Loucy (cell line): Measurements from ENCODE around the gene SNUPN.
A peak's percentile ranks its signal among the peaks of the same experiment; 100 is the strongest.

Experiments
- H2AFZ ChIP-seq: fragments of 200-600 bp; sonication (generic); 2 replicates; pipeline ENCODE4 v1.6.0; 2016; ENCODE audit warnings: antibody characterized with exemption, mild to moderate bottlenecking, low read length, moderate library complexity
- H3F3A ChIP-seq: fragments of 200-600 bp; 2 replicates; pipeline ENCODE4 v1.6.0; 2016; ENCODE audit warnings: antibody characterized with exemption, low read depth, mild to moderate bottlenecking
- H3K27me3 ChIP-seq: fragments of 200-600 bp; sonication (generic); 2 replicates; pipeline ENCODE4 v1.6.1; 2014; ENCODE audit warnings: low read length, mild to moderate bottlenecking; ENCODE audit not compliant: insufficient read depth, poor library complexity, severe bottlenecking
- H3K36me3 ChIP-seq: fragments of 200-600 bp; sonication (generic); 2 replicates; pipeline ENCODE4 v1.6.1; 2016; ENCODE audit warnings: low read length; ENCODE audit not compliant: insufficient read depth
- H3K4me1 ChIP-seq: fragments of 200-600 bp; sonication (generic); 2 replicates; pipeline ENCODE4 v1.5.1; 2014; ENCODE audit warnings: low read length, mild to moderate bottlenecking; ENCODE audit not compliant: insufficient read depth, poor library complexity, severe bottlenecking
- H3K4me2 ChIP-seq: fragments of 200-600 bp; sonication (generic); 2 replicates; pipeline ENCODE4 v1.6.0; 2014; ENCODE audit warnings: antibody characterized with exemption, low read length, low read depth, mild to moderate bottlenecking; ENCODE audit not compliant: poor library complexity, severe bottlenecking
- H3K4me3 ChIP-seq: fragments of 200-600 bp; sonication (generic); 2 replicates; pipeline ENCODE4 v1.5.1; 2014; ENCODE audit warnings: low read length, mild to moderate bottlenecking, mixed read lengths; ENCODE audit not compliant: poor library complexity, severe bottlenecking
- H3K79me2 ChIP-seq: fragments of 200-600 bp; sonication (generic); 2 replicates; pipeline ENCODE4 v1.6.1; 2014; ENCODE audit warnings: low read length; ENCODE audit not compliant: insufficient read depth
- H3K9ac ChIP-seq: fragments of 200-600 bp; sonication (generic); 2 replicates; pipeline ENCODE4 v1.6.0; 2014; ENCODE audit warnings: mild to moderate bottlenecking, low read depth, low read length, moderate library complexity; ENCODE audit not compliant: poor library complexity, severe bottlenecking
- H3K9me2 ChIP-seq: fragments of 200-600 bp; sonication (generic); replicated peaks from 2 replicates; pipeline ENCODE4 v1.6.1; 2016; ENCODE audit warnings: low read depth, low read length, mixed read lengths
- H3K9me3 ChIP-seq: fragments of 200-600 bp; sonication (generic); 2 replicates; pipeline ENCODE4 v1.6.1; 2014; ENCODE audit warnings: mild to moderate bottlenecking, antibody characterized with exemption, low read length, low read depth; ENCODE audit not compliant: insufficient read depth
- H4K20me1 ChIP-seq: fragments of 200-600 bp; sonication (generic); 2 replicates; pipeline ENCODE4 v1.6.0; 2014; ENCODE audit warnings: antibody characterized with exemption, low read length, mild to moderate bottlenecking; ENCODE audit not compliant: insufficient read depth, poor library complexity, severe bottlenecking
- CTCF ChIP-seq: fragments of 200-600 bp; sonication (generic); conservative IDR thresholded peaks from 2 replicates; pipeline ENCODE4 v1.5.1; 2014; ENCODE audit warnings: mild to moderate bottlenecking, antibody characterized with exemption, low read length
- EZH2phosphoT487 ChIP-seq: fragments of 200-600 bp; IDR thresholded peaks from 2 replicates; pipeline ENCODE4 v1.6.1; 2018; ENCODE audit warnings: antibody characterized with exemption, mild to moderate bottlenecking, moderate library complexity, borderline replicate concordance

The SNUPN gene

GRCh38 chr15:75656331-75656730 is 30.8 kb upstream of the SNUPN start:
- Histone ChIP-seq H3K79me2 (peaks cover 19% of the 10 kb centered on the region; the same call in 1 of the 2 replicates), H3K4me1 (peaks cover 21% of the 10 kb centered on the region), H3K9ac (no peak overlapping the region), H3K9me3 (no peaks in the 10 kb centered on the region), H3K27me3 (no peaks in the 10 kb centered on the region), H3K36me3 (no peaks in the 10 kb centered on the region), H3K4me3 (no peak overlapping the region), H3K4me2 (no peak overlapping the region), H2AFZ (no peak overlapping the region), H3F3A (no peaks in the 10 kb centered on the region), H3K9me2 (no peaks in the 10 kb centered on the region), H4K20me1 (no peaks in the 10 kb centered on the region)
- TF ChIP-seq CTCF (no peak), EZH2phosphoT487 (no peak)

DNA sequence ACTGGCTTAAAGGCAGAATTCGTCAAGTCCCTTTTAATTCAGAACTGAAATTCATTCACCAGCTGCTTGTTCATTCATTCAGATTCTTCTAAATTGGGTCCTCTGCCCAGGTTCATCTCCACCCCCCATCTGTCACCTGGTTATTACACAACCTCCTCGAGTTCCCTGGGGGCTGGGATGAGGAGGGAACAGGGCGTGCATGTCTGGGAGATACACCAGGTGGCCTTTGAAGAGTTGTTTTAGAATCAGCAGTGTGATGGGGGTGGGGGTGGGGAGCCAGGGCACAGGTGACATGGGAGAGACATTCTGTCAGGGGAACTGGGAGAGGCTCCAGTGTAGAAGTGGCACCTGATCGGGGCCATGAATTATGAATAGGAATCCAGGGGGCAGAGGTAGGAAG is 30.4 kb upstream of the SNUPN start:
- no peak for TF ChIP-seq EZH2phosphoT487
- TF ChIP-seq CTCF = no peak

GRCh38 chr15:75654201-75654907 is 28.8 kb upstream of the SNUPN start:
- H3K4me2 ChIP-seq = peak overlapping the region; percentile 11
- no peaks in the 10 kb centered on the region for H3K27me3 ChIP-seq
- H3K4me3 ChIP-seq = no peak overlapping the region
- no peaks in the 10 kb centered on the region for H4K20me1 ChIP-seq
- no peak overlapping the region for H2AFZ ChIP-seq
- TF ChIP-seq CTCF (no peak), EZH2phosphoT487 (no peak)
- H3K9ac ChIP-seq = no peak overlapping the region
- no peaks in the 10 kb centered on the region for H3K36me3 ChIP-seq
- no peaks in the 10 kb centered on the region for H3K9me3 ChIP-seq
- H3K79me2 ChIP-seq = peaks cover 19% of the 10 kb centered on the region; the same call in 1 of the 2 replicates
- H3K9me2 ChIP-seq = no peaks in the 10 kb centered on the region
- peaks cover 31% of the 10 kb centered on the region for H3K4me1 ChIP-seq
- H3F3A ChIP-seq = no peaks in the 10 kb centered on the region

More for the DNA sequence above, 30.4 kb upstream of the SNUPN start:
- no peaks in the 10 kb centered on the region for H3K9me3 ChIP-seq
- H3F3A ChIP-seq = no peaks in the 10 kb centered on the region
- H3K4me1 ChIP-seq = peaks cover 25% of the 10 kb centered on the region
- H3K9ac ChIP-seq = no peak overlapping the region
- H3K36me3 ChIP-seq = no peaks in the 10 kb centered on the region
- H3K79me2 ChIP-seq = peaks cover 19% of the 10 kb centered on the region; the same call in 1 of the 2 replicates
- no peak overlapping the region for H3K4me2 ChIP-seq
- H3K9me2 ChIP-seq = no peaks in the 10 kb centered on the region
- H3K27me3 ChIP-seq = no peaks in the 10 kb centered on the region
- no peak overlapping the region for H2AFZ ChIP-seq
- H3K4me3 ChIP-seq = no peak overlapping the region
- H4K20me1 ChIP-seq = no peaks in the 10 kb centered on the region
